ENCODE data around the gene TSR3.

DNA sequence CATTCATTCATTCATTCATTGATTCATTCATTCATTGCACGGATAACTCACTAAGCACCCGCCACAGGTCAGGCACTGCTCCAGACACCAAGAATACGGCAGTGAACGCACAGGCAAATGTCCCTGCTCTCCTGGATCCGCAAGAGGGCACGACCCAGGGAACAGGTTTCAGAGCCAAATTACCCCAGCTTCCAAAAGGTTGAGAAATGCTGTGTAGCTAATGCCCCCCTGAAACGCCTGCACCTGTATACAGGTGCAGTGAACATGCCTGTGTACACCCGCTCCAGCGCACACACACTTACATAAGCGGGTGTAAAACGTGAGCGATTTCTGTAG, 51.8 kb downstream of the TSR3 start:
- TF ChIP-seq, protein P1, sequence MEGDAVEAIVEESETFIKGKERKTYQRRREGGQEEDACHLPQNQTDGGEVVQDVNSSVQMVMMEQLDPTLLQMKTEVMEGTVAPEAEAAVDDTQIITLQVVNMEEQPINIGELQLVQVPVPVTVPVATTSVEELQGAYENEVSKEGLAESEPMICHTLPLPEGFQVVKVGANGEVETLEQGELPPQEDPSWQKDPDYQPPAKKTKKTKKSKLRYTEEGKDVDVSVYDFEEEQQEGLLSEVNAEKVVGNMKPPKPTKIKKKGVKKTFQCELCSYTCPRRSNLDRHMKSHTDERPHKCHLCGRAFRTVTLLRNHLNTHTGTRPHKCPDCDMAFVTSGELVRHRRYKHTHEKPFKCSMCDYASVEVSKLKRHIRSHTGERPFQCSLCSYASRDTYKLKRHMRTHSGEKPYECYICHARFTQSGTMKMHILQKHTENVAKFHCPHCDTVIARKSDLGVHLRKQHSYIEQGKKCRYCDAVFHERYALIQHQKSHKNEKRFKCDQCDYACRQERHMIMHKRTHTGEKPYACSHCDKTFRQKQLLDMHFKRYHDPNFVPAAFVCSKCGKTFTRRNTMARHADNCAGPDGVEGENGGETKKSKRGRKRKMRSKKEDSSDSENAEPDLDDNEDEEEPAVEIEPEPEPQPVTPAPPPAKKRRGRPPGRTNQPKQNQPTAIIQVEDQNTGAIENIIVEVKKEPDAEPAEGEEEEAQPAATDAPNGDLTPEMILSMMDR (IDR thresholded peaks at IDR 0.05): no peak
- no peak for TF ChIP-seq EP300 (IDR thresholded peaks at IDR 0.05)

Data from upper lobe of left lung (tissue), 4 donors.